GM18858 (cell line): ENCODE results near the gene TUBB.
"Not testable (repeated sequence)": the region's sequence is repeated elsewhere in the genome, so short reads cannot be mapped to it uniquely, and the experiment has no call there.

Experiments used
- ATAC-seq: cut with Tn5 transposase; IDR thresholded peaks from one replicate; pipeline ENCODE4 v1.9.1; 2021; ENCODE audit not compliant: unreplicated experiment

TUBB gene

GRCh38 chr6:30717845-30718720, 2.1 kb upstream of the TUBB start:
- not testable (repeated sequence) for ATAC-seq

- no peak for ATAC-seq
Measured at GRCh38 chr6:30719356-30719755, 796 bp upstream of the TUBB start.

- no peak for ATAC-seq
Measured at GRCh38 chr6:30720738-30721197, 616 bp downstream of the TUBB start.

- ATAC-seq = no peak
Measured at GRCh38 chr6:30721198-30722024, 1.3 kb downstream of the TUBB start.

- not testable (repeated sequence) for ATAC-seq
Measured at GRCh38 chr6:30722025-30722279, 1.8 kb downstream of the TUBB start.

GRCh38 chr6:30722280-30723112, 2.3 kb downstream of the TUBB start:
- no peak for ATAC-seq

DNA sequence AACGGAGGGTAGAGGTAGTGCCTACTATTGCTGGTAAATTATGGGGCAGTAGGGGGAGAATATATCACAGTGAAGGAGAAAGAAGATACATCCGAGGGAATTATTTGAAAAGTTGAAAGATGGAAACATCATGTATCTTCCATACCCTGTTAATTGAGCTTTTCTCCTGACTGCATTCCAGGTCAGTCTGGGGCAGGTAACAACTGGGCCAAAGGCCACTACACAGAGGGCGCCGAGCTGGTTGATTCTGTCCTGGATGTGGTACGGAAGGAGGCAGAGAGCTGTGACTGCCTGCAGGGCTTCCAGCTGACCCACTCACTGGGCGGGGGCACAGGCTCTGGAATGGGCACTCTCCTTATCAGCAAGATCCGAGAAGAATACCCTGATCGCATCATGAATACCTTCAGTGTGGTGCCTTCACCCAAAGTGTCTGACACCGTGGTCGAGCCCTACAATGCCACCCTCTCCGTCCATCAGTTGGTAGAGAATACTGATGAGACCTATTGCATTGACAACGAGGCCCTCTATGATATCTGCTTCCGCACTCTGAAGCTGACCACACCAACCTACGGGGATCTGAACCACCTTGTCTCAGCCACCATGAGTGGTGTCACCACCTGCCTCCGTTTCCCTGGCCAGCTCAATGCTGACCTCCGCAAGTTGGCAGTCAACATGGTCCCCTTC, 3.1 kb downstream of the TUBB start:
- not testable (repeated sequence) for ATAC-seq

GRCh38 chr6:30723843-30724741, 3.9 kb downstream of the TUBB start:
- not testable (repeated sequence) for ATAC-seq

GRCh38 chr6:30724906-30725667, 4.9 kb downstream of the TUBB start:
- no peak for ATAC-seq

DNA sequence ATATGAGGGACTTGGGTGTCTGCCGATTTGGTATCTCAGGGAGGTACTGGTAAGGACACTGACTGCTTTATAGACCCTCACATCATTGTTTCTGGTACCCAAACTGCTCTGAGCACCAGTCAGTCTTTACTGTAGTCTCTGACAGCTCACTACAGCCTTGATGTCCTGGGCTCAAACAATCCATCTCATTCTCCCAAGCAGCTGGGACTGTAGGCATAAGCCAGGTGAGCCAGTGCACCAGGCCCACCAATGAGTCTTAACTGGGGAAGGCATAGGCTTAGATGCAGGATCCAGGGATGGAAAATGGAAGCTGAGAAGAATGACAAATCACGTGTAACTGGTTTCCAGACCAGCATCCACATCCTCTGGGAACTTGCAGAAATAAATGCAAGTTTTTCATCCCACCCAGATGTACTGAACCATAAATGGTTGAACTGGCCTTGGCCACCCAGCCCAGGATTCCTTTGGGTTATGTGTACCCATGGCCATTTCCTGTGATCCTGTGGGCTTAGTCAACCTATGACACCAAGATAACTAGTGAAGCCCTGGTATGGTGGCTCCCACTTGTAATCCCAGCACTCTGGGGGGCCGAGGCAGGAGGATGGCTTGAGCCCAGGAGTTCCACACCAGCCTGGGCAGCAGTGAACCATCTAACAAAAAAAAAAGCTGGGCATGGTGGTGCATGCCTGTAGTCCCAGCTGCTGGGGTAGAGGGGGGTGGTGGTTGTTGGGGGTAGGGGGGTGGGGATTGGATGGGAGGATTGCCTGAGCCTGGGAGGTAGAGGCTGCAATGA, 5.8 kb downstream of the TUBB start:
- no peak for ATAC-seq

GRCh38 chr6:30726506-30727413, 6.6 kb downstream of the TUBB start:
- no peak for ATAC-seq

GRCh38 chr6:30727920-30728553, 7.9 kb downstream of the TUBB start:
- ATAC-seq = no peak

GRCh38 chr6:30730601-30731435, 10.7 kb downstream of the TUBB start:
- peak; percentile 41 for ATAC-seq

DNA sequence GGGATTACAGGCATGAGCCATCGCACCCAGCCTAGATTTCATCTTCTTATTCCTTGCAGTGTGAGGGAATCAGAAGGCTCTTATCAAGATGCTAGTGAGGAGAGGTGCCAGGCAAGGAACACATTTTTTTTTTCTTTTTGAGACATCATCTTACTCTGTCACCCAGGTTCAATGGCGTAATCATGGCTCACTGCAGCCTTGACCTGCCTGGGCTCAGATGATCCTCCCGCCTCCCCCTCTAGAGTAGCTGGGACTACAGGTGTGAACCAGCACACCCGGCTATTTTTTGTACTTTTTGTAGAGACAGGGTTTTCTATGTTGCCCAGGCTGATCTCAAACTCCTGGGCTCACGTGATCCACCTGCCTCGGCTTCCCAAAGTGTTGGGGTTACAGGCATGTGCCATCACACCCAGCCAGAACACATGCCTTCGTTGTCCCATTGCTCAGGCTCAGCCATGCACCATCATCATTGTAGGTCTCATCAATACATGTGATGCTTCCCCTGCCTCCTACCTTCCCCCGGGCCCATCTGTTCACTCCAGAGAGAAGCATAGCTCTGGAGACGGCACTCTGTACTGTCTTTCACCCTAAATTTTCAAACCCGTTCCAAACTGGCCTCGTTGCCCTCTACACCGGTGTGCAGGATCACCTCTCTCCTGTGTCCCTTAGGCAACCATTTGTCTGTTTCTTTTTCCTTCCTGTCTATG, 12.2 kb downstream of the TUBB start:
- ATAC-seq = no peak

- ATAC-seq = no peak
Measured at GRCh38 chr6:30735668-30736314, 15.6 kb downstream of the TUBB start.
